Effector CD8-positive, alpha-beta T cell (primary cell): ENCODE measurements around the gene LIMS1.
"Not testable (repeated sequence)": the region's sequence is repeated elsewhere in the genome, so short reads cannot be mapped to it uniquely, and the experiment has no call there.

ENCODE experiments used
- DNase-seq: peaks from one replicate; lab custom pipeline; 2025; lab: John Stamatoyannopoulos, UW

LIMS1 gene

DNA sequence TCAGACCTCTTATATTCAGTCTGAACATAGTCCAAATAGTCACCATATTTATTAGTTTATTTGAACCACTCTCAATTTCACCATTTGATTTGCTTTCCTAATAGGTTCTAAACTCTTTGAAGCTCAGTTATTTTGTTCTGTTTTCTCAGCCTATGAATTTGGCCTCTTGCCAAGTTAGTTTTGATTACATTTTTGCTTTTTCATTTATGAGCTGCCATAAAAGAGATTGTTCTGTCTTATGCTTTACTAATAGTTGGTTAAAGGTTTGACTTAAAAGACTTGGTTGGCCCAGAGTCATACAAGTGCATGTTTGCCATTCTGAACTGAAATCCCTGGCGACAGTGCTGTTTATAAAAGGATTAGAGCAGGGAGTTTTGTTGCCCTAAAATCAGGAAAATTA, 99.1 kb downstream of the LIMS1 start:
- DNase-seq = no peak

DNA sequence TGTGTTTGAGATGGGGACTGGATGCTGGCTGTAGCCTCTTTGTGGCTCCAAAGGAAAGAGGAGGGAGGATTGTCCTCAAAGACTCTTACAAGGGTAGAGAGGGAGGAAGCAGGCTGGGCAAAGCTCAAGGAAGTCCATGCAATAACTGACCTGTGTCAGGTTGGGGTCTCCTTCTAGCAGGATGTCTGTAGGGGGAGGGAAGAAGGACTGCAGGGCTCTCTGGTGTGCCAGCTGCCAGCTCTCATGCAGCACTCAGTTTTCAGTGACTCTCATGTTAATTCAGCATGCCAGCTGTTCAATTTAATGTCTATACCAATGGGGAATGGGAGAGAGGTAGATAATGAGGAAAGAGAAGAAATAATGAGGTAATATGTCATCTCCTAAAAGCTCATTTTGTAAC, 99.7 kb downstream of the LIMS1 start:
- DNase-seq = no peak

DNA sequence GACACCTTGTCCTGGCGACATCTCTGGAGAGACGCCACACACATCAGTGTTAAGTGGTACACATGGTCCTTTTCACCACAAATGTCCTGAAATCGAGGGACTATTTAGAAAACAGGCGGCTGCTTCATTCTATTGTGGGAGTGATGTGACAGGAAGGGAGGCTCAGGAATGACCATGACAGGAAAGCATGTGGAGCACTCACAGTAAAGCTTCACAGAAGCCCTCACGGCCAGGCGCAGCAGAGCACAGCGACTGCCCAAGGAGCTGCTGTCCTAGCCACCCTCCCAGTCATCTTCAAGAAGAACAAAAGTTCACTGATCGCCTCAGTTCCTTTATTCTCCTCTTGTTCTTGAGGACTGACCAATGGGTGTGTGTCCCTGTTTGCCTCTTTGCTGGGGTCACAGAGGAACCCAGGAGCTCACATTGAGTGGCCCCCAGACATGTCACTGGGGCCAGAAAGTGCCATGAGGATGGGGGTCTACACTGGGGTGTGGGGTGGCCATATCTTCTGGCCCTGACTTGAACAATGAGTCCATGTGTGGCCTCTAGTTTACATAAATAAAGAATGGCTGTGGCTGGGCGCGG, 100.4 kb downstream of the LIMS1 start:
- no peak for DNase-seq

DNA sequence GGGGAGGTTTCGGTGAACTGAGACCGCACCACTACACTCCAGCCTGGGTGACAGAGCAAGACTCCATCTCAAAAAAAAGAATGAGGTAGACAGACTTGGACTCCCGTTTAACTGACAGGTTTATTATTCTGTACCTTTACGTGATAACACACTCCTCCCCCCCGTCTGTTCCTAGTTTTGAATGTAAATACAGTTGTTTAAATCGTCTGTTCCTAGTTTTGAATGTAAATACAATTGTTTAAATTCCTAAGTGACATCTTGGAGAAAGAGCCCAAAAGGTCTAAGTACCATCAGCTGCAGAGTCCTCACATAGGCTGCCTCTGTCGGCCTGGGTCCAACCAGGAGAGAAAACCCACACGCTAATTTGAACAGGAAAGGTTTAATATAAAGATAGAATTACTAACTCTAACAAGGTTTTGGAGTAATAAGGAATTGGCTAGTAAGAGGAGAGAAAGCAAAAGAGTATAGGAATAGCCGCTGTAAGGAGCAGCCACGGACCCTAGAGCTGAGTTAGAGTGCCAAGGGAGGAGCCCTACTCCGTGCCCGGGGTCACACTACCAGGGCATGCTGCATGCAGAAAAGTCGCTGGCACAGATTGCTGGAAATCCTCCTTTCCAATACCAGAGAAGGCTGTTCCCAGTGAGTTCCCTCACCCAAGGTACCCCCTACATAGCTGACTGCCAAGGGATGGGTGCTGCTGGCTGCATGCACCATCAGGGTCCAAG, 101.5 kb downstream of the LIMS1 start:
- no peak for DNase-seq

DNA sequence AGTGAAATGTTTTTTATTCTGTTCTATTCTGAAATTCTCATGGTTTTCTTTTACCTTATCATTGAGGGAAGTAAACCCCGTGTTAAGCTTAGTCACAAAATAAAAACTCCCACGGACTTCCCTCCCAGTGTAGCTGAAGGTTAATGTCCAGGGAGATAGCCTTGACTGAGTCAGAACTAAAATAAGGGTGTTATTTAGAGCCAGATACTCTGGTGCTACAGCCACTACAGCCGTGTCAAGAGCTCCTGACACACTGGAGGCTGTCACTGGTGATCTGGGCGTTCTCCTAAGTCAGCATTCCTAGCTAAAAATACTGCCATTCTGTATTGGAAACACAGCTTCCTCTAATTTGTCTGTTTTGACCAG, 103.0 kb downstream of the LIMS1 start:
- DNase-seq = no peak

DNA sequence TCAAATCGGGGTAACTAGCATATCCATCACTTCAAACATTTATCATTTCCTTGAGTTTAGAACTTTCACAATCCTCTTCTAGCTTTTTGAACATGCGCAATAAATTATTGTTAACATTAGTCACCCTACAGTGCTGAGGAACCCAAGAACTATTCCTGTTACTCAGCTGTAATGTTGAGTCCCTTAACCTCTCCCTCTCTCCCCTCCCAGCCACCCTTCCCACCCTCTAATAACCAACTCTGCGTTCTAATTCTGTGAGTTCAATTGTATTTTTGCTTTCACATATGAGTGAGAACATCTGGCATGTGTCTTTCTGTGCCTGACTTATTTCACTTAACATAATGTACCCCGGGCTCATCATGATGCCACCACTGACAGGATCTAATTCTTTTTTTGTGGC, 106.5 kb downstream of the LIMS1 start:
- DNase-seq = no peak

DNA sequence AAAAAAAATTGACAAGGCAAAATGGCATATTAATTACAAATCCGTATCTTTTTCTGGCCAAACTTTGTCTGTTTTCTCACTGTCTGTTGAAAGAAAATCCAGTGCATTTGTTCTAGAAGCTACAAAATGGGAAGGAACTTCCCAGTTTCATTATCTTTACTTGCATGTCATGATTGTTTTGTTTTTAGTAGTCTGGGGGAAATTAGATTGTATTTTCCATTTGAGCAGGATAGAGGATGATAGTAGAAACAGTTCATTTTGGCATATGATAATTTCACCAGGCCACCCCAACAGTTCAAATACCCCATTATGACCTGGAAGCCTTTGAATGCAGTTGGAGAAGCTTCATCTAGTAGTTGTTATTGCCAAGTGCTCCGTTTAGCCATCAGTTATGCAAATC, 107.5 kb downstream of the LIMS1 start:
- DNase-seq = no peak

DNA sequence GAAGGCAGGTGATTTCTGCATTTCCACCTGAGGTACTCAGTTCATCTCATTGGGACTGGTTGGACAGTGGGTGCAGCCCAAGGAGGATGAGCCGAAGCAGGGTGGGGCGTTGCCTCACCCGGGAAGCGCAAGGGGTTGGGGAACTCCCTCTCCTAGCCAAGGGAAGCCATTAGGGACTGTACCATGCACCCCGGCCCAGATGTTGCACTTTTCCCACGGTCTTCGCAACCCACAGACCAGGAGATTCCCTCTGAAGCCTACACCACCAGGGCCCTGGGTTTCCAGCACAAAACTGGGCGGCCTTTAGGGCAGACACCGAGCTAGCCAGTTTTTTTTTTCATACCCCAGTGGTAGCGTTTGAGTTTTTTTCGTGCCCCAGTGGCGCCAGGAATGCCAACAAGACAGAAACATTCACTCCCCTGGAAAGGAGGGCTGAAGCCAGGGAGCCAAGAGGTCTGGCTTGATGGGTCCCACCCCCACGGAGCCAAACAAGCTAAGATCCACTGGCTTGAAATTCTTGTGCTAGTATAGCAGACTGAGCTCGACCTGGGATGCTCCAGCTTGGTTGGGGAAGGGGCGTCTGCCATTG, 109.1 kb downstream of the LIMS1 start:
- no peak for DNase-seq

DNA sequence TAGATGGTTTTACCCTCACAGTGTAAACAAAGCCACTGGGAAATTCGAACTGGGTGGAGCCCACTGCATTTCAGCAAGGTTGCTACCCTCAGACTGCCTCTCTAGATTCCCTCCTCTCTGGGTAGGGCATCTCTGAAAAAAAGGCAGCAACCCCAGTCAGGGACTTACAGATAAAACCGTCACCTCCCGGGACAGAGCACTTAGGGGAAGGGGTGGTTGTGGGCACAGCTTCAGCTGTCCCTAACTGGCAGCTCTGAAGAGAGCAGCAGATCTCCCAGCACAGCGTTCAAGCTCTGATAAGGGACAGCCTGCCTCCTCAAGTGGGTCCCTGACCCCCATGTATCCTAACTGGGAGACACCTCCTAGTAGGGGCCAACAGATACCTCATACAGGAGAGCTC, 109.6 kb downstream of the LIMS1 start:
- not testable (repeated sequence) for DNase-seq

DNA sequence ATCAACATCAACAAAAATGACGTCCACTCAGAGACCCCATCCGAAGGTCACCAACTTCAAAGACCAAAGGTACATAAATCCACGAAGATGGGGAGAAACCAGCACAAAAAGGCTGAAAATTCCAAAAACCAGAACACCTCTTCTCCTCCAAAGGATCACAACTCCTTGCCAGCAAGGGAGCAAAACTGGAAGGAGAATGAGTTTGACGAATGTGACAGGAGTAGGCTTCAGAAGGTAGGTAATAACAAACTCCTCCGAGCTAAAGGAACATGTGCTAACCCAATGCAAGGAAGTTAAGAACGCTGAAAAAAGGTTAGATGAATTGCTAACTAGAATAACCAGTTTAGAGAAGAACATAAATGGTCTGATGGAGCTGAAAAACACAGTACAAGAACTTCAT, 110.2 kb downstream of the LIMS1 start:
- not testable (repeated sequence) for DNase-seq

DNA sequence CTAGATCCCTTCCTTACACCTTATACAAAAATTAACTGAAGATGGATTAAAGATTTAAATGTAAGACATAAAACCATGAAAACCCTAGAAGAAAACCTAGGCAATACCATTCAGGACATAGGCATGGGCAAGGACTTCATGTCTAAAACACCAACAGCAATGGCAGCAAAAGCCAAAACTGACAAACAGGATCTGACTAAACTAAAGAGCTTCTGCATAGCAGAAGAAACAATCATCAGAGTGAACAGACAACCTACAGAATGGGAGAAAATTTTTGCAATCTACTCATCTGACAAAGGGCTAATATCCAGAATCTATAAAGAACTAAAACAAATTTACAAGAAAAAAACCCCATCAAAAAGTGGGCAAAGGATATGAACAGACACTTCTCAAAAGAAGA, 114.5 kb downstream of the LIMS1 start:
- DNase-seq = not testable (repeated sequence)

DNA sequence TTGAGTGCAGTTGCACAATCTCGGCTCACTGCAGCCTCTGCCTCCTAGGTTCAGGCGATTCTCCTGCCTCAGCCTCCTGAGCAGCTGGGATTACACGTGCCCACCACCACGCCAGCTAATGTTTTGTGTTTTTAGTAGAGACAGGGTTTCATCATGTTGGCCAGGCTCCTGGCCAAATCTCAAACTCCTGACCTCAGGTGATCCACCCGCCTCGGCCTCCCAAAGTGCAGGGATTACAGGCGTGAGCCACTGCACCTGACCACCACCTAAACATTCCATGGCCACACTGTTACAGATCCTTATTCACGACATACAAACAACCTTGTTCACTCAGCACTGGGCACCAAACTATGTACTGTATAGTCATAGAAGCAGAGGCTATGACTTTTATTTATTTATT, 116.2 kb downstream of the LIMS1 start:
- not testable (repeated sequence) for DNase-seq

DNA sequence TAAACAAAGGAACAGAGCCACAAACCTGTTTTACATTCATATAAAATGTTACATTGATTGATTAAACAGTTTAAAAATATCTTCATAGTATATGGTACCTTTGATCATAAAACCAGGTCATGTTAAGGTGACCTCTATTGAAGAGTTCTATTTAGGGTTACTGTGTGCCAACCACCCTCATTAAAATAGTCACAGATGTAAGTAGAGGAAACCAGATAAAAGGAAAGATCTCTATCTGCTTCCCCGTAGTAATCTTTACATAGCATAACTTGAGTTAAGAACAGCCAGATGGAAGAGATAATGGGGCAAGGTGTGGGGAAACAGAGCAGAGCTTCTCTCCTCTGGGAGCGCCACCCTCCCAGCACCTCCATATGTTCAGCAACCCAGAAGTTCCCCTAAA, 117.2 kb downstream of the LIMS1 start:
- DNase-seq = not testable (repeated sequence)

DNA sequence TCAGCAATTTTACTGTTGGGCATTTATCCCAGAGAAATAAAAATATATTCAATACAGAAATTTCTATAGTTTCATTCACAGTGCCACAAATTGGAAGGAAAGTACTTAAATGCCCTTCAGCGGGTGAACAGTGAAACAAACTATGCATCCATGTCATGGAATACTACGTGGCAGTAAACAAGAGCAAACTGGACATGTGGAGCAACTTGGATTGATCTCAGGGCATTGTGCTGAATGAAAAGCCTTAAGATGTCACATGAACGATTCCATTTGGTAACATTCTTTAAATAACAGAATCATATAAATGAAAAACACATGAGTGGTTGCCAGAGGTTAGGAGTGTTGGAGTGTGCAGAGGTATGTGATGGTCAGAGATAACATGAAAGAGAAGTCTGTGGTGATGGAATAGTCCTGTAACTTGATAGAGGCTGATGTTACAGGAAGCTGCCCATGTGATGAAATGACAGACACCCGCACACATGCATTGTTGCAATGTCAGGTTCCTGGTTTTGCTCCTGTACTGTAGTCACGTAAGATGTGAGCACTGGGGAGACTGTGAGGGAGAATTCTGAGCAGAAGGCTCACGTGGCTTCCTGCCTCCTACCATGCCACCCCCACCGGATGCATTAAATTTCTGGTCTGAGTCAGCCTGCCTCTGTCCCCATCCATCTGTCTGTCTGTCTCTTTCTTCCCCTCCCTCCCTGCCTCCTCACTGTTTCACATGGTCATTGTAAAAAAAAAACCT, 118.1 kb downstream of the LIMS1 start:
- DNase-seq = not testable (repeated sequence)

DNA sequence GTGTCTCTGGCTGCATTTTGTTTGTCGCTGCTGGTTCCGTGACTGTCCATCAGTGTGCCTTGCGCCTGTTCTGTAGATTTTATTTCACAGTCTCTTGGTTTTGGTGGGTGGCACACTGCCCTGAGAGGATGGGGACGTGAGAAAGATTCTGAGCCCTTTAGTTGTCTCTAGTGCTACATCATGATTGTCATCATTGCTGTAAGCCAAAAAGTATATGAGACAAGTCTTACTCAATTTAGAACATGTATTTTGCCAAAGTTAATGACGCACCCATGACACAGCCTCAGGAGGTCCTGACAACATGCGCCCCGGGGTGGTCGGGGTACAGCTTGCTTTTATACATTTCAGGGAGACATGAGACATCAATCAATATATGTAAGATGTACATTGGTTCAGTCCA, 119.2 kb downstream of the LIMS1 start:
- not testable (repeated sequence) for DNase-seq

DNA sequence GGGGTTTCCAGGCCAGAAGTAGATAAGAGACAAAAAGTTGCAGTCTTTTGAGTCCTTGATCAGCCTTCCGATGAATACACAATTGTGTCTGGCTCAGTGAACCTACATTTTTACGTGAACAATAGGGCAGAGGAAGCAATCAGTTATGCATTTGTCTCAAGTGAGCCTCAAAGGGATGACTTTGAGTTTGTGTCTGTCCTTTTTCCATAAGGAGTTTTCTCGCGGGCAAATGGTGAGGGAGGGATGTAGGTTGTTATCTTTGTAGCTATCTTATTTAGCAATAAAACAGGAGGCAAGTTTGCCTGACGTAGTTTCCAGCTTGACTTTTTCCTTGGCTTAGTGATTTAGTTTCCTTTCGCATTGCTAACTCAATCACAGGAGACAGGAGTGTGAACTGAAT, 119.6 kb downstream of the LIMS1 start:
- DNase-seq = not testable (repeated sequence)

DNA sequence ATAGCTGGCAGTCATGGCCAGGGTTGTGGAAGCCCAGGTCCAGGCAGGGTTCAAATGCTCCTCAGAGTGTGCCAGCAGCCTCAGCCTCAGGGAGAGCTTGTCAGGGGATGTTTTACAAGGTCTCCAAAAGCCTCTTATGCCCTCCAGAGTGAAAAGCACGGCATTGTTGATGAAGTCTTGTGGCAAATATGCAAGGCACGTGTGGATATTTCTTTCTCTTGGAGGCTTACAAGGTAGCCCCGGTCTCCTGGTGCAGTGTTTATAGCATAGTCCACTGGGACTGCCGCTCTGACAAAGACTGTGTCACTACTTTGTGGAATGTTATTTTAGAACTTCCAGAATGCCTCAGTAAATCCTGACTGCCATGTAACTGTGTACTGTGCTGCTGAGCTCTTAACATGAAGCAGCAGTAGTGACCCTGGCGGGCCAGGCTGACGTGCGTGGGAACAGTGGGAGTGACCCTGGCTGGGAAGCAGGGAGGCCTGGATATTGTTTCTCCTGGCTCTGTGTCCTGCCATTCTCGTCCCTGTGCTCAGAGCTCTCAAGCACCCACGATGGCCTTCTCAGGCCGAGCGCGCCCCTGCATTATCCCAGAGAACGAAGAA, 120.4 kb downstream of the LIMS1 start:
- not testable (repeated sequence) for DNase-seq

DNA sequence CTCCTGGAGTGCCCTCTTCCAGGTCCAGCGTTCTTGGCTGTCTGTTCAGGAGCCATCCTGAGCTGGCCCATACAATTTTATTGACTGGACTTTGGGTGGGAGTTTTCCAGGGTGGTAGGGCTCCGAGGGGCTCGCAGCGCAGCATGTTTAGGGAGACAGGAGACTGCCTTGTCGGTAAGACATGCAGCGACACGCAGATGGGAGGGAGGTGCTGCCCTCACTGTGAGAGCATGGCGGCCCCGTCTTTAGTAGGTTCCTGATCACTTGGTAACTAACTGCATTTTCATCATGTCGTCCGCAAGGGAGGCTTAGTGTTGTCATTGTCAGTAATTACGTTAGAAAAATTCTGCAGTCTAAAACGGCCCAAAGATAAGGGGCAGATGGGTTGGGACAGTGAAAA, 121.0 kb downstream of the LIMS1 start:
- DNase-seq = not testable (repeated sequence)

DNA sequence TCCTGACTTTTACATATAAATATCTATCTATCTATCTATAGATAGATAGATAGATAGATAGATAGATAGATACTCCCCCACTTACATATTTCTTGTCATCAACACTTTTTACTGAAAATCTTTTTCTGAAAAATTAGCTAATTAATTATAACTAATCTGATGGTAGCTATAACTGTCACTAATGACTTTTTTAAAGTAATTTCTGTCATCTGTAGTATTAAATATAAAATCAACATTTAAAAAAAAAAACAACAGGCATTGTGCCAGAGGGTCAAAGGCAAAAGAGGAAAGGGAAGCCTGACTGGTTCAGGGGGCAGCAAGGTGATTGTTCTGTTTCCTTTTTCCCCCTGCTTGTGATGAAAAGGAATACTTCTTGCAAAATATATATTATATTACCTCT, 122.0 kb downstream of the LIMS1 start:
- not testable (repeated sequence) for DNase-seq

DNA sequence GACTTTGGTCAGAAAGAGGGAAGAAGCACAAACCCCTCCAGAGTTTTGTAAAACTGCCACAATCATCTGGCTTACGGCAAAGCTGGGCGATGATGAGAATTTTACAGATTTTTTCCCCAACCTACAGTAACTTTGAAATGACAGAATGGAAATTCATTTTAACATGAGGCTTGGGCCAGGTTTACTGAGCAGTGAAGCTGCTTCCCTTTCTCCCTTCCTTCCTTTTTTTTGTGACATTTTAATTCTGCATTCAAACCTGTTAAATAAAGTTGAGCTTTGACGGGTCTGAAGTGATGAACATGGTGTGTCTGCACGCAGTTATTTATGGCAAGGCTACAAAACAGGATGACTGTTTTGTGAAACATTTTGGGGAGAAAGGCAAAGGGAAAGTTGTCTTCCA, 123.2 kb downstream of the LIMS1 start:
- not testable (repeated sequence) for DNase-seq

DNA sequence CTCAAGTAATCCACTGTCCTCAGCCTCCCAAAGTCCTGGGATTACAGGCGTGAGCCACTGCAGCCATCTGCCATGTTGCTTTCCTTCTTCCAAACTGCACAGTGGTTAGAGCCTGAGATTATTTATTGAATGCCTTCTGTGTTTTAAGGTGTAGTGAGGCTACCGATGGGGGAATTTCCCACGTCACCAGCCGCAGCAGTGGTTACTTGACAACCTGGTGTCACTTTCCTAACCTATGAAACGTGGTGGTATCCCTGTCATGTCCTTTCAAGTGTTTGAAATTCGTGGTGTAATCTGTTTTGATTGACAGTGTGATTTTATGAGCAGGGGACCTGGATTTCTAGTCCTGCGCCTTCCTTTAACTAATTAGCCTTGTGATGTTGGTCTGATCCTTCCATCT, 124.3 kb downstream of the LIMS1 start:
- not testable (repeated sequence) for DNase-seq

DNA sequence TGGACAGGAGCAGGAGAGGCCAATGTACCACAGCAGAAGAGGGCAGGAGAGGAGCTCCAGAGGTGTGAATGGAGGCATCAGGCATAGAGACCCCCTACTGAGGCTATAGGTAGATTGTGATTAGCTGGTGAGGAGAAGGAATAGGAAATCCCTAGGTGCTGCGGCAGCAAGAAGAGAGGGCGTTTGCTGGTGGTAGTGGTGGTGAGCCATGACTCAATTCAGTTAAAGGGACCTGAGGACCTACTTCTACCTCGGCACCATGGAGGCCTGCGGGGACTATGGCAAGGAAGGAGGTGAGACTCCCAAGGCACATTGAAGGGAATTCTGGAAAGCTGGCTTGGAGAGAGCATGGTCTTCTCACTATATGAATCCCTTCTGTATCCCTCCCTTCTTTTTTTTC, 127.2 kb downstream of the LIMS1 start:
- not testable (repeated sequence) for DNase-seq
